ENCODE results near the gene RASGEF1C.
A peak's percentile ranks its signal among the peaks of the same experiment; 100 is the strongest.
"Not testable (repeated sequence)": the region's sequence is repeated elsewhere in the genome, so short reads cannot be mapped to it uniquely, and the experiment has no call there.

RASGEF1C gene

DNA sequence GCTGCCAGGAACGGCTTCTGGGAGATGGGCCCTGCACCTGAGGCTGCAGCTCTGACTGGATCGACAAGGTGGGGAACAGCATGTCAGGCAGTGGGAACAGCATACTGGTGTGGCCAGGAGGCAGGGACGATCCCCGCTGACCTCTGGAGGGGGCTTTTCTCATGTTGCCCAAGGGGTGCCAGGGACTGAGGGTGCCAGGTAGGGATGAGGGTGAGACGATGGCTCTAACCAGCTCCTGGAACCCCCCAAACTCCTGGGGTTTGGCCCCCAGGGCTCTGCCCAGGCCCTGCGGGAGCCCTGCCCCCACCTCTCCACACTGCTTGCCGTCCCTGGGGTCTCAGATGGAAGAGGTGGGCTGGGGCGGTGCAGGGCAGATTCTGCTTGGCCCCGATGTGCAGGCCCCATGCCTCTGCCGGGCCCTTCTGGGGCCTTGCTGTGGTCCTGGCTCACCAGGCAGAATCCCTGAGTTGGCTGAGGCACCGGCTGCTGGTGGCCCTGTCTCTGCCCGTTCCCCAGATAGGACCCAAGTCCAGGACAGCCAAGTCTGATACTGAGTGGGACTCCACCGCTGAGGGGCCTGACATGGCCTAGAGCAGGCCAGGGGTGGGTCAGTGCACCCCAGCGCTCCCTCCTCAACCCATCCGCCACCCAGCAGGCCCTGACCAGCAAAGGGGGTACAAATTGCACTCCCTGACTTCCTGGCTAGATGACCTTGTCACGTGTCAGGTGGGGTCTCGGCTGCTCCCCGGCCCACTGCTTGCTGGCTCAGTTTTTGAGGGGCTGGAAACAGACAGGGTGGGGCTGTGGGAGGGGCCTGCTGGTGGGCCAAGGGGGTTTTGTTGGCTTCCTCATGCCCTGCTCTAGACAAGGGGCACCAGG, 109.0 kb downstream of the RASGEF1C start:
- no peak for DNase-seq (ENCODE audit: low read depth)

DNA sequence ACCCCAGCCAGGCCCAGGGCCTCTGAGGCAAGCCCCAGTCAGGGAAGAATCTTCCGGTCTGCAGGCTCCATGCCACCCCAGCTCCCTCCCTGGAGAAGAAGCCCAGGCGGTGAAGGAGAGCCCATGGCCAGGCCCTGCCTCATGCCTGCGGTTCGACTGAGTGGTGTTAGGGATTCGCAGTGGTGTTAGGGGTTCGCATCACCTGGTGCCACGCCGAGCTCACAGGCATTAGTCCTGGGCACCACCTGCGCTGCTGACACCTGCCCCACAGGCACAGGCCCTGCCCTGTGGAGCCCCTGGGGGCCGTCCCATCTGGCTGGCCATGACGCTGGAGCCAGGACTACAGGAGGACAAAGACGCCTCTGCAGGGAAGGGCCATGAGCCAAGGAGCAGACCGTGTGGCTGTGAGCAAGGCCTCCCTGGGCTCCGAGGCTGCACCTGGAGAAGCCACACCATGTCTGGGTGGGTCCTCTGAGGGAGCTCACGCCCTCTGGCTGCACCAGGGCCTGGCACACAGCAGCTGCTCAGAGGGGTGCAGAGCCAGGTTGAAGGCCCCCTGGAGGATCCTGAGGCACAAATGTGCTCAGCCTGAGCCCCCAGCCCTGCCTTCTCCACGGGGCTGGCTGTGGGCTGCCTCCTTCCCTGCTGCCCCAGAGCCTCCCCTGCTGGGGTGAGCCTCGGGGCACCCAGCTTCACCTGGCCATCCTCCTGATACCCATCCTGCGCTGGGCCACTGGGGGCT, 109.8 kb downstream of the RASGEF1C start:
- DNase-seq (ENCODE audit: low read depth): no peak

DNA sequence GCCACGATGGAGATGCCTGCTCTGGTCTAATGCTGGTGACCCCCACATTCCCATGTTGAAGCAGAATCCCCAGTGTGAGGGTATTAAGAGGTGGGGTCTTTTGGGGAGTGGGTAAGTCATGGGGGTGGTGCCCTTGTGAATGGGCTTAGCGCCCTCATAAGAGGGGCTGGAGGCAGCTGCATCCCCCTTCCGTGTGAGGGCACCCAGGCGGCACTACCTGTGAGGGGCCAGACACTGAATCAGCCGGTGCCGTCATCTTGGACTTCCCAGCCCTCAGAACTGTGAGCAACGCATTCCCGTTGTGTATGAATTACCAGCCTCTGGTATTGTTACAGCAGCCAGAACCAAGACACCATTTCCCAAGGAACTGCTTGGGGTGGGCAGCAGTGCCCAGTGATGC, 110.5 kb downstream of the RASGEF1C start:
- no peak for DNase-seq (ENCODE audit: low read depth)

DNA sequence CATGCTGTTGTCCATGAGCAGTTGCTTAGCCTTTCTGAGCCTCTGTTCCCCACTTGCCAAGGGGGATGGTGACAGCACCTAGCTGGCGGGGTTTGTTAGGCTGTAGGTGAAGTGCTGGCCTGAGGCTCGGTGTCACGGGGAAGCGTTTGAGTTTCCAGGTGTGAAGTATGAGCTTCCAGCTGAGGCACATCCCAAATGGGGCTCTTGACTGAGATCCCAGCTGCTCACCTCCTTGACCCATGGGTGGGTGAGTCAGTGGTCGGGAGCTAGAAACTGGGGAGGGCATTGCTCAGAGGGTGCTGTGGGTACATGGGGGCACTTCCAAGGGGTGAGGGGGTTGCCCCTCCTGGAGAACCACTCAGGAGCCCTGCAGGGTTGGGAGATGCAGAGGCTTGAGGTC, 111.1 kb downstream of the RASGEF1C start:
- no peak for DNase-seq (ENCODE audit: low read depth)

DNA sequence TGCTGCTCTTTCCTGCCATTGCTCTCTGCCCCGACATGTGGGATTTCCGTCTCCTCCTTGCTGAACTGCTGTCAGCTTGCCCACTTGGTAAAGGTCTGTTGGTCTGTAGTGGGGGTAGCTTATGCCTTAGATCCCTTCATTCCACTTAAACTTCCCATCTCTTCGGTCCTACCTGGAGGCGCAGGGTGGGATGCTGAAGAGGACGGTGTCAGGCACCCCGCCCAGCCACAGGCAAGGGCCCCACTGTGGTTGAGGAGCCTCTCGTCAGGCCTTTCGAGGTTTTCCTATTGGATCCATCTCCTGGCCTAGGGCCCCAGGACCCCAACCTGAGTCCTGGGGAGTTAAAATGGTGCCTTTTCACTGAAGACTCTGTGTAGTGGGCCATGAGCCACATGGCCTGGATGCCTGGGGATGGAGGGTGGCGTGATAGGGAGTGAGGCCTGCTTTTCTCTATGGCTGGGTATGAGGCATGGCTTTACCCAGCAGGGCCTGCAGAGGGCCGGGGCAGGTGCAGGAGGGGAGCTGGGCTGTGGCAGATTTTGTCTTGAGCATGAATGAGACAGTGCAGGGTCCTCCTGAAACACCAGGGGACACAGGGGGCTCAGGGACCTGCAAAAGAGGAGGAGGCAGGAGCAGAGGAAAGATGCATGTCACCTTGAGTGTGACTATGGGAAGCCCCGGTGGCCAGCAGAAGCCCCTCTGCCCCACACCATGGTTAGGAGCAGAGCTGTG, 111.7 kb downstream of the RASGEF1C start:
- DNase-seq (ENCODE audit: low read depth): no peak

DNA sequence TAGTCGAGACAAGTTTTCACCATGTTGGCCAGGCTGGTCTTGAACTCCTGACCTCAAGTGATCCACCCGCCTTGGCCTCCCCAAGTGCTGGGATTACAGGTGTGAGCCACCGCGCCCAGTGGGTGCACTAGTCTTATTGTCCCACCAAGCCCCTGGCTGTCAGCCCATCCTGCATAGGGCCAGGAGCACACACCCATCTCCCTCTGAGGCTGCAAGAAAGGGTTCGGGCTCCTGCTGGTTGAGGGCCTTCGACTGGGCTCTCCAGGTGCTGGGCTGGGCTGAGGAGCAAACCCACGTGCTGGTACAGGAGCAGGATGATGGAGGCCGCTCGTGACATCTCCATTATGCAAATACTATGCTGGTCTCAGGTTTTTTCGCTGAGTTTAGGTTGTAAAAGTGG, 112.4 kb downstream of the RASGEF1C start:
- DNase-seq (ENCODE audit: low read depth): no peak

GRCh38 chr5:180095545-180095944, 113.5 kb downstream of the RASGEF1C start:
- DNase-seq (ENCODE audit: low read depth): no peak

DNA sequence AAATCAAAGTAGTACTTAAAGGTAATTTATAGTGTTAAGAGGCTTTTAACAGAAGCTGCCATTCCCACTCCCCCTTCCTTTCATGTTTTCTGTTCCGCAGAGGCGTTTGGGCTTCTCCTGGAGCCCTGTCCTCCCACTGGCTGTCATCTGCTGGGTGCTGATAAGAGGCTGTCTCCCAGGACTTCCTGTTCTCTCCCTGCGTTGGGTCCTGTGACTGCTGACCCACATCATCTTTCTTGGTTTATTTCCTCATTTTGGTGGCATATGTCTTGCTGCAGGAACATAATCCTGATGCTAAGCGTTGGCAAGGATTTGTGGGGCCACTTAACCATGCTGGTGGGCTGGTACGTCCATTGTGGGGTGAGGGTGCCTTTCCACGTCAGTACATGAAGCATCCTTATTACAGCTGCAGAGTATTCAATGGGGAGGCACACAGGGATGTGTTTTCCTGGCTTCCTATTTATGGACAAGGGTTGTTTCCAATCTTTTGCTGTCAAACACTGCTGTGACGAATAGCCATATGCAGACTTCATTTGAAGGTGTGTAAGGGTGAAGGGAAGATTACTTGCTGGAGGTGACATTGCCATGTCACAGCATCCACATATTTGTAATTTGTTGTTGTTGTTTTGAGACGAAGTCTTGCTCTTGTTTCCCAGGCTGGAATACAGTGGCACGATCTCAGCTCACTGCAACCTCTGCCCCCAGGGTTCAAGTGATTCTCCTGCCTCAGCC, 115.2 kb downstream of the RASGEF1C start:
- DNase-seq (ENCODE audit: low read depth): no peak

DNA sequence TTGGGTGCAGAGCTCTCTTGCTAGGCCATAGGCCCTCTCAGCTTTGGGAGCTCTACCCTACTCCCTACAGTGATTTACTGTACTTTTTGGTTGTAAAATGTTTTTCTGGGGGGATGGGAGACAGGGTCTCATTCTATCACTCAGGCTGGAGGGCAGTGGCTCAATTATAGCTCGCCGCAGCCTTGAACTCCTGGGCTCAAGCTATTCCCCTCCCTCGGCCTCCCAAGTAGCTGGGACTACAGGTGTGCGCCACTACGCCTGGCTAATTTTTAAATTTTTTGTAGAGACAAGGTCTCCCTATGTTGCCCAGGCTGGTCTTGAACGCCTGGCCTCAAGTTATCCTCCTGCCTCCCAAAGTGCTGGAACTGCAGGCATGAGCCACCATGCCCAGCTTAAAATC, 115.8 kb downstream of the RASGEF1C start:
- DNase-seq (ENCODE audit: low read depth): no peak

DNA sequence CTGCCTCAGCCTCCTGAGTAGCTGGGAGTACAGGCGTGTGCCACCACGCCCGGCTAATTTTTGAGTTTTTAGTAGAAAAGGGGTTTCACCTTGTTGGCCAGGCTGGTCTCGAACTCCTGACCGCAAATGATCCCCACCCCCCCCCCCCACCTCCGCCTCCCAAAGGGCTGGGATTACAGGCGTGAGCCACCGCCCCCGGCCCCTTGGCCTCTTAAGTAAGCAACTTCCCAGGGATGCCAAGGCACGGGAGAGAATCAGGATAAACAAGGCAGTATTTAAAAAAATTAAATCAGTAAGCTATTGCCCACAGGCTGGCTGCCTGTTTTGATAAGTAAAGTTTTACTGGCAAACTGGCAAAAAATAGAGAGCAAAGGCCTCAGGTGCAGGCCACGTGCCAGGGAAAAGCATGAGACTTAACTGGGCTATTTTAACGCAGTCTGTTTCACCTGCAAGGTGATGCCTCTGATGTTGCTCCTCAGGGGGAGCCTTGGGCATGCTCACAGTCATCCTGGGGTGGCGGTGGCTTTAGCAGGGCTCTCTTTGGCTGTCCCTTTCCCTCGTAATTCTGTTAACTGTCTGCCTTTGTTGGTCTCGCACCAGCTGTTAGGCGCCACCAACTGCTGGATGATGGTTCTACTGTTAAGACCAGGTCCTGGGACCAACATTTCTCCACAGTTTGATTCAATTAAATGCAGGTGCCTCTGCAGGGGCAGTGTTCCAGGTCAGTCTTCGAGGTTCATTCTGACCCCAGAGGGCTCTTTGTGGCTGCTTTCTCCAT, 118.1 kb downstream of the RASGEF1C start:
- DNase-seq (ENCODE audit: low read depth): no peak

- peak; percentile 71 for DNase-seq (ENCODE audit: low read depth)
These were observed 118.8 kb downstream of the RASGEF1C start for GRCh38 chr5:180090098-180090768.

DNA sequence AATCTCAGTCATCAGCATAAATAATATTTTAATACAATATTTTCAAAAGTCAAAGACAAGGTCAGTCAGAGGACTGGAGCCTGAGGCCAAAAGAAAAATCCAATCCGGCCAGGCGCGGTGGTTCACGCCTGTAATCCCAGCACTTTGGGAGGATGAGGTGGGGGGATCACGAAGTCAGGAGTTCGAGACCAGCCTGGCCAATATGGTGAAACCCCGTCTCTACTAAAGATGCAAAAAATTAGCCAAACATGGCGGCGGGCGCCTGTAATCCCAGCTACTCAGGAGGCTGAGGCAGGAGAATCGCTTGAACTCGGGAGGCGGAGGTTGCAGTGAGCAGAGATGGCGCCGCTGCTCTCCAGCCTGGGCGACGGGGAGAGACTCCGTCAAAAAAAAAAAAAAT, 119.4 kb downstream of the RASGEF1C start:
- not testable (repeated sequence) for DNase-seq (ENCODE audit: low read depth)

- DNase-seq (ENCODE audit: low read depth): no peak
These were observed 120.5 kb downstream of the RASGEF1C start for GRCh38 chr5:180088561-180088960.

DNA sequence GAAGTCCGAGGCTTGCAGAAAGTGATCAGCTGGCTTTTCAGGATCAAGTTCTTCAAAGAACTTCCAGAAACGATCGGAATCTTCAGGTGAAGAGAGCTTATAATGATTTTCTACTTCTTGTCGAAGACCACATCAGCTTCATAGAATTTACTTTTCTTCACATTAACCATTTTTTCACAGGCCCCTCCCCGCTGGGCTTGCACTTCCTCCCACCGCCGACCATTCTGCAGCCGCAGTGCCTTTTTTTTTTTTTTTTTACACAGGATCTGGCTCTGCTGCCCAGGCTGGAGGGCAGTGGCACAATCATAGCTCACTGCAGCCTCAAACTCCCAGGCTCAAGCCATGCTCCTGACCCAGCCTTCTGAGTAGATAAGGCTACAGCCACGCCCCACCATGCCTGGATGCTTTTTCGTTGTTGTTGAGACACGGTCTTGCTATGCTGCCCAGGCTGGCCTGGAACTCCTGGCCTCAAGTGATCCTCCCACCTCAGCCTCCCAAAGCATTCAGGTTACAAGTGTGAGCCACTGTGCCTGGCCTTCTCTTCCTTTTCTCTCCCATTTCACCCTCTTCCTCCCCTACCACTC, 122.1 kb downstream of the RASGEF1C start:
- DNase-seq (ENCODE audit: low read depth): no peak

DNA sequence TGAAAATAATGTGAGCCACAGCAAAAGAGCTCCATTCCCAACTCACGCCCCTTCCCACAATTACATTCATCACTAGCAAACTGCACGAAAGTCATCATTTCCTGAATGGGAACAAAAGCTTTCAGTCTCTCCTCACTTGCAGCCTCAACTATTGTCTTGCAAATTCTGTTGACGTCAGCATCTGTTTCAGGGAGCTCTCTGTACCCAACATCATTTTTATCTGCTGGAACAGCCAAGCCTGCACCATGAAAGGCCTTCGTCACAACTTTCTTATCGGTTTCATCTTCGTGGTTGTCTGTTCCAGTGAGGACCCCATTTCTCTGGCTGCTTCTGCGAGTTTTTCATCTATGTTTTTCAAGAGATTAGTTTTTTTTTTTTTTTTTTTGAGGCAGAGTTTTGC, 123.2 kb downstream of the RASGEF1C start:
- peak; percentile 39 for DNase-seq (ENCODE audit: low read depth)

GRCh38 chr5:180084638-180085561, 124.1 kb downstream of the RASGEF1C start:
- no peak for DNase-seq (ENCODE audit: low read depth)

- no peak for DNase-seq (ENCODE audit: low read depth)
These were observed 125.4 kb downstream of the RASGEF1C start for GRCh38 chr5:180083529-180084060.

DNA sequence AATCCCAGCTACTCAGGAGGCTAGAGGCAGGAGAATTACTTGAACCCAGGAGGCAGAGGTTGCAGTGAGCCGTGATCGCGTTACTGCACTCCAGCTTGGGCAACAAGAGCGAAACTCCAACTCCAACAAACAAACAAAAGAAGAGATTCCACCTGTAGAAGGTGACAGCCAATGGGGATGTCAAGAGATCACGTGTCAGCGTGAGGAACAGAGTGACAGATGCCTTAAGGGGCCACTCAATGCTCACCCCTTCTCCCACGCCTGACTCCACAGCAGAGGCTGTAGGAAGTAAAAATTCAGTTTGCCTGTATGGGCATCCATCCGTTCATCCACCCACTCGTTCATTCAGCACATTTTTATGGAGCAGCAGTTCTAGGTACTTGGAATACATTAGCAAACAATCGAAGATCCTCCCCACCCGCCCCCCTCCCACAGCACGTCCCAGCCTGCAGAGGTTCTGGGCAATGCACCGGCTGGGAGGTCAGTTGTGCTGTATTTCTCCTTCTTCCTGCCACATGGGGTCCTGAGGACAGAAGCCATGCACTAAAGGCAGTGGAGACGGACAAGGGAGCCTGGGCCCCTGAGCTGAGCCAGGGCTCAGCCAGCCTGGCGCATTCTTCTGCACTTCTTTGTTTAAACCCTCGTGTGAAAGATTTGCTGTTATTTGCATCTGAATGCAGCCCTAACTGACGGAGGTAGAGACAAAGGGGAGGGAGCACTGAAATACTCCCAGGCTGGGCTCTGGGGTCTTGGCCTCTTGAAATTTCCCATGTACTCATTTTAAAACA, 126.2 kb downstream of the RASGEF1C start:
- DNase-seq (ENCODE audit: low read depth): no peak
